HG03135 (cell line): ENCODE results near the gene PCYT2.
A peak's percentile ranks its signal among the peaks of the same experiment; 100 is the strongest.

Source experiments
- ATAC-seq: cut with Tn5 transposase; IDR thresholded peaks from one replicate; pipeline ENCODE4 v1.9.1; 2021; ENCODE audit warnings: mild to moderate bottlenecking, moderate library complexity; ENCODE audit not compliant: unreplicated experiment

The PCYT2 gene

GRCh38 chr17:81927653-81928543 lies 16.7 kb upstream of the PCYT2 start, which contains the start of gene MAFG:
MAFG (minus strand) TSS chr17:81927735; CDS start chr17:81923185, 4,550 bp downstream.
- peak; percentile 64 for ATAC-seq

- ATAC-seq: no peak
Observed at GRCh38 chr17:81927152-81927652, 16.0 kb upstream of the PCYT2 start.

GRCh38 chr17:81926451-81927151 lies 15.4 kb upstream of the PCYT2 start:
- ATAC-seq: peak; percentile 27

DNA sequence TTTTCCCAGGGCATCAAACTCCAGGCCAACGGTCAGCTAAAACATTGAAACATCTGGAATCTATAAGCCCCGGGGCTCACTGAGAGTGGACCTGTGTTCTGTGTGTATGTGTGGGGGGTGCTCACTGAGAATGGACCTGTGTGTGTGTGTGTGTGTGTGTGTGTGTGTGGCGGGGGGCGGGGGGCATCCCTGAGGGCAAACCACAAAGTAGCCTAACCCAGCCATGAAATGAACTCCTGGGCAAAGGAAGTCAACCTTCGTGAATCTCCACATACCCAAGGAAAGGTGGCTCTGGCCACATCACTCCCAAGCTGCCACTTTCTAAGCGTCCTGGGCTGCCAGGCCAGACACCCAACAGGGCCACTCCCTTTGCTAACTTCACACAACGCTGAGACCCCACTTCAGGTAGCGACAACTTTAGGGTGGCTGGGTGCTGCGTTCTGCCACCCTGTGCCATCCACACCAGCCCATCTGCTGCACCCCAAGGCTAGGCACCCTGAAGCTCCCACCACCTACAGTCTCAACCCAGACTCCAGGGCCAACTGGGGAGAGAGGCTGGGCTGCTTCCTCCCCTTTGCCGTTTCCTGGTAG lies 14.8 kb upstream of the PCYT2 start:
- ATAC-seq: no peak

GRCh38 chr17:81924557-81925532 lies 13.6 kb upstream of the PCYT2 start:
- ATAC-seq: no peak

DNA sequence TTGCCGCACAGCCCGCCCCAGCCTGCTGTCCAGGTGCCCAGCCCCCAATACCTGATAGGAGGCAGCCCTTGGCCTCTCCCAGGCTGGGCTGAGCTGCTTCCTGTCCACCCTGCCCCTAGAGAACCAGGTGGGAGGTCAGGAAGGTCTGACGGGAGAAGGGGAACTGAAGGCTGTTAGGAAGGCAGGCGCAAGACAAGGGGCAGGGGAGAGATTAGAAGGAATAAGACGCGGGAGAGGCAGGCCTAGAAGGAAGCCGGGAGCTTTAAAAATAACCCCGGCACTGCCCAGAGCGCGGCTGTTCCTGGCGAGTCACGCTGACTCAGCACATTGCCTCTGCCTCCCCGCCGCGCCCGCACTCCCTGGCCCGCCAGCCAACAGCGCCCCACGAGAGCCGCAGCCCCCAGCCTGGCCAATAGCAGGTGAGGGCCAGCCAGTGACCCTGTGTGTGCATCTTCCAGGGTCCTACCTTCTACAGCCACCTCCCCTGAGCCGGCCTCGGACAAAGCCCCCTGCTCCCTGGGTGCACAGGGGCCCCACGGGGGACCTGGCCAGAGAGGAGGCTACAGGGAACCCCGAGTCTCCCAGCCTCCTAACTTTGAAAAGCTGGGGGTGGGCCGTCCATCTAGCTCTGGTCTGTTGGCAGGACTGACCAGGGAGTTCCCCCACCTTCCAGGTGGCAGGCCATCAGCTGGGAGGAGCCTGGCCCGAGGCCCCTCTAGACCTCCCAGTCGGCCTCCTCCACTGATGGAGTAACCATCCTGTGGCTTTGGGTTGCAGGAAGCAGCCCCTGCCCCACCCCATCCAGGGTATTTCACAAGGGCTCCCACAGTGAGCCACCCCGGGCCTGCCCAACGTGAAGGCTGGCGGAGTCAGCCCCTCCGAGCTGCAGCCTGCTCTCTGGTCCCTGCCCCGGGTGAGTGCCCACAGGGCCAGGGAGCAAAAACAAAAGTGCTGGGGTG lies 12.4 kb upstream of the PCYT2 start:
- ATAC-seq: no peak

GRCh38 chr17:81922566-81923301 lies 11.5 kb upstream of the PCYT2 start:
- ATAC-seq: no peak

DNA sequence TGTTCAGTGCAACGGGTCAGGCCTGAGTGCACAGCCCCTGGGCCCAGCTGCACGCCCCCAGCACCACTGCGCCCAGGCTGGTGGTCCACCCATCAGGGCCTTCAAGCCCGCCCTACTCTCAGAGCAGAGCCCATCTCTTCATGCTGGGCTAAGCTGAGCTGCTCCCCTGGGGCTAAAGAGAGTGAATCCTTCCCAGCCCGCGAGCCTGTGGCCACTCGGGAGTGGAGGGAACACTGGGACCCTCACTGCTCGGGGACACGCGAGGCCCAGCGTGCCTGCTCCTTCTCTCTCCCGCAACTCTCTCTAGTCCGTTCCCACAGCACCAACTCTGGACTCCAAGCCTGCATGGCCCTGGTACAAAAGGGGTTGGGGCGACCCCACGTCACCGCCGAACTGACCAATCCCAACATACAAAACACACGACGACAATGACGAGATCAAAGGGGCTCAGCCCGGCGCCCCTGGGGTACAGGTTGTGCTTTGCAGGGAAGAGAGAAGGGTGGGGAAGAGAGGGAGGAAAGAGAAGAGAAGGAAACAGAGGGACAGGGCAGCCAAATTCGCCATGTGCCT lies 10.9 kb upstream of the PCYT2 start:
- ATAC-seq: no peak

DNA sequence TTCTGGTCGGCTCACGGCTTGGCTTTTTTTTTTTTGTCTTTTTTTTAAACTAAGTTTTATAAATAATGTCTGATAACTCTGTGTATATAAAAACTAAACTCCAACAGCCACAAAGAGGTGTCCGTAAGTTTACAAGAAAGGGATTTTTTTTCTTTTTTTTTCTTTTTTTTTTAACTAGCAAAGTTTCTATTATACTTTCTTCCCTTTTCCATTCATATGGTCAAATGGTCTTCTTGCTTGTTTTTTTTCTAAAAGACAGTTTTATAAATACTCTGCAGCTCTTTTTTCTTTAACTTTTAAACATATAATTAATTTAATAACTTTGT lies 10.3 kb upstream of the PCYT2 start:
- no peak for ATAC-seq

GRCh38 chr17:81920612-81921536 lies 9.7 kb upstream of the PCYT2 start:
- no peak for ATAC-seq

DNA sequence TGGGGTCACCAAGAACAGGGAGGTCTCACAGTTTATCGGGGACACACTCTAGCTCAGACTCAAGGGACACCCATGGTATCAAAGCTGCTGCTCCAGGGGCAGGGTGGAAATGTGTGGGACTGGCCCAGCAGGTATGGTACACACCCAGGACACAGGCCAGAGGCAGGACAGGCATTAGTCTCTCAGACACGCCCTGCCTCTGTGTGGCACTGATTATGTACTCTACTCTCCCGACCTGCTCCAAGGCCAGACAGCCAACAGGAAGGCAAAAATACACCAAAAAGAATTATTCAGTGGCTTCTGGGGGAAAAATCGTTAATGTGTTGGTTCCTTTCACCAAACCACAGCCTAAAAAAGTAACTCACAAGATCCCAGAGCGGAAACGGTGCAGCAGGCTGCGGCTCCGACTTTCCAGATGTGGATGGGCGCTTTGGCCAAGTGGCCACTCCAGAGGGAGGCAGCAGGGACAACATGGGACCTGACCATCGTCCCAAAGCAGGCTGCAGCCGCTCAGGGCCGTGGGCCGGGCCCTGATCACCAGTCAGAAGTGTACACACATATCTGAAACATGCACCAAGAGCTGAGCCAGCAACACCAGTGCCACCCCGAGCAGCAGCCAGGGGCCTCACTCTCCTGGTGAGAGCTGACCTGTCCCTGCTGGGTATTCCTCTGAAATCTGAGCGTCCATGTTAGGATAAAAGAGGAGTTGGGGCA lies 7.8 kb upstream of the PCYT2 start:
- no peak for ATAC-seq

DNA sequence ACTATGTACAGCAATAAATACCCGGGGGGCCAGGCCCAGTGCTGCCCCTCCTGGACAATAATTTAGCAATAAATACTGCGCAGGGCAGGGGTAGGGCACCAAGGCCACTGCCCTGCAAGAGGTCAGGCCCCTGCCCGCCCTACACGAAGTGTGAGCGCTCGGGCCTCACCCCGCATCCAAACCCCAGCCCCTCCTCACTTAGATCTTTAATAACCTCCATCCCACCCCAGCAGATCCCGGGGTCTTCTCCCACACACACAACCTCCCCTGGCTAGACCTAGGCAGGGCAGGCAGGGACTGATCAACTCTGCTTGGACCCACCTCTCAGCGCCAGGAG lies 7.1 kb upstream of the PCYT2 start:
- peak; percentile 11 for ATAC-seq

DNA sequence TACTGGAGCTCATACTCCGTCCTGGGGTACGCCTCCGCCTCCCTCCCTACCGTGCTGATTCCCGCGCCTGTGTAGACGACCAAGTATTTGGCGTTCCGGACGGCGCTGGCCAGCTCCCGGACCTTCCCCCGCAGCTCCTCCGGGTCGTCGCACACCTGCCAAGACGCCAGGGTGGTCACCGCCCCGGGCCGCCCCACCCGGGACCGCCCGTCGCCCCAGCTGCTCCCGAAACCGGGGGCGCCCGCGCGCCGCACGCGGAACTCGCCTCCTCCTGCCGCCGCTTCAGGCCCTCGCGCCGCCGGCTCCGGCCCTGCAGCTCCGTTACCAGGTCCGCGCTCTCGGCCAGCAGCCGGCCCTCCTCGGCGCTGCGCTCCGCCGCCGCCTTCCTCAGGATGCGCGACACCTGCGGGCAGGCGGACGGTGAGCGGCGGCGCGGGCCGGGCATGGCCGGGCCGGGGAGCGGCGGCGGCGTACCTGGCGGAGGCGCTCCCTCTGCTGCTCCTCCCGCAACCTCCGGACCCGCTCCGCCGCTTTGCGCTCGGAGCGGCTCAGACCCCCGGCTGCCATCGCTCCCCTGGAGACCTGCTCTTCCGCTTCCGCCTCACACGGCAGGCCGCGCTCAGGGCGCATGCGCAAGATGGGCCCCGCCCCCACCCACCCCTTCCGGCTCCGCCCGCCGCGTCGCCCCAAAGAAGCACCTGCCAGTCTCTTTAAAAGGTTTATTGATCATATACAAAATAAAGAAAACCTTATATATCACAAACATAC lies 6.5 kb upstream of the PCYT2 start, which contains the start of gene SIRT7:
Gene SIRT7 (minus strand): TSS at position 612 of the 768 bp plus-strand sequence. CDS start 45 bp downstream, at position 567.
- peak; percentile 59 for ATAC-seq

DNA sequence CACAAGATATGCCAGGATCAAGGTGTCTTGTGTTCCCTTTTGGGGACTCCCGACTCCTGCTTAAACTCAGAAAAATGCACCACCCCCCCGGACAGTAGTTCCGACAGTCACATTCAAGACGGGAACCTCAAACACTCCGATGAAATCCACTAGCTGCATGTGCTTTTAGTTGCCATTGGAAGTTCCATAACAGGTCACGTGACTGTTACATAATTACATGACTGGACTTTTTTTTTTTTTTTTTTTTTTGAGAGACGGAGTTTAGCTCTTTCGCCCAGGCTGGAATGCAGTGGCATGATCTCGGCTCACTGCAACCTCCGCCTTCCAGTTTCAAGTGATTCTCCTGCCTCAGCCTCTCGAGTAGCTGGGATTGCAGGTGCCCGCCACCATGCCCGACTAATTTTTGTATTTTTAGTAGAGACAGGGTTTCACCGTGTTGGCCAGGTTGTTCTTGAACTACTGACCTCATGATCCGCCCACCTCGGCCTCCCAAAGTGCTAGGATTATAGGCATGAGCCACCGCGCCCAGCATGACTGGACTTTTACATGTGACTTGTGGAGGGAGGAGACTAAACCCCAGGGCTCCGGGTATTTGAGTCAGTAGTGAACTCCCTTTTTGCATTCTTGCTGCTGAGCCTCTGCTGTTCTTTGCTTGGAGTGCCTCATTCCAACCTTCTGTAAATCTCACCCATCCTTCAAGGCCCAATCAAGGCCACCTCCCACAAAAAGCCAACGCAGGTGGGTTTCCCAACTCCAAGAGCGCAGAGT lies 5.2 kb upstream of the PCYT2 start:
- no peak for ATAC-seq

DNA sequence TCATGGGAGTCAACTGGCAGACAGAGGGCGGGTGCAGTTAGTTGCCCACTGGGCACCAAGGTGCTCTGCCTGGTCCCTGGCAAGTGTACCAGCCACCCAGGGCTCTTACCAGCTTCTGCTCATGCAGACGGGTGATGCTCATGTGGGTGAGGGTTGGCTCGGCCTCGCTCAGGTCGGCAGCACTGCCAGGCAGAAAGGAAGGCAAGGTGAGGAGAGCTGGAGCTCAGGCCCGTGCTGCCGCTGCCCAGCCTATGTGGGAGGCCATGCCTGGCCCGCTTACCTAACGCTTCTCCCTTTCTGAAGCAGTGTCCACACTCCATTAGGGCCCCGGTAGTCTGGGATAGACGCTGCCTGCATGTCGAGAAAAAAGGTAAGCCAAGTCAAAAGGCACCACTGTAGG lies 4.1 kb upstream of the PCYT2 start:
- ATAC-seq: no peak
